Uterus (tissue), 4 donors: ENCODE measurements around the gene PLPP1. TPM values are rescaled to one million over a fixed set of nuclear protein-coding genes. Genes with fewer than 3 reads are reported as not detected.

Experiments
- DNase-seq, 2 donors: peaks; one replicate each; pipeline ENCODE4 v3.0.0-alpha.2; 2019 to 2020
- H3K27ac ChIP-seq, 2 donors: fragments of 200-600 bp; sonication (generic); 1 replicate in 1 of 2; 2 replicates in 1 of 2; pipeline ENCODE4 v1.5.1; 2016 to 2018
- H3K27me3 ChIP-seq, 2 donors: fragments of 200-600 bp; sonication (generic); one replicate each; pipeline ENCODE4 v1.5.1; 2018 to 2019; ENCODE audit warnings: control low read depth in 1 of 2
- H3K36me3 ChIP-seq, 2 donors: fragments of 200-600 bp; sonication (generic); one replicate each; pipeline ENCODE4 v1.5.1; 2019; ENCODE audit warnings: control low read depth in 1 of 2
- H3K4me1 ChIP-seq, 2 donors: fragments of 200-600 bp; sonication (generic); one replicate each; pipeline ENCODE4 v1.5.1; 2018 to 2019; ENCODE audit warnings: control low read depth in 1 of 2
- H3K4me3 ChIP-seq, 2 donors: fragments of 200-600 bp; sonication (generic); 1 replicate in 1 of 2; 2 replicates in 1 of 2; pipeline ENCODE4 v1.5.1; 2018 to 2019; ENCODE audit warnings: mild to moderate bottlenecking in 1 of 2
- H3K9me3 ChIP-seq, 2 donors: fragments of 200-600 bp; sonication (generic); one replicate each; pipeline ENCODE4 v1.5.1; 2019; ENCODE audit warnings: control low read depth in 1 of 2
- CTCF ChIP-seq, 4 experiments: fragments of 200-600 bp in 2 of 4; fragments of 450-650 bp in 2 of 4; sonication (generic) in 2 of 4; IDR thresholded peaks; one replicate each; pipeline ENCODE4 v1.5.1; 2016 to 2019; ENCODE audit warnings: antibody characterized with exemption in 4 of 4, mild to moderate bottlenecking in 2 of 4, moderate library complexity in 1 of 4
- POLR2A ChIP-seq, 2 donors: fragments of 450-650 bp; IDR thresholded peaks; one replicate each; pipeline ENCODE4 v1.6.1; 2016; ENCODE audit warnings: antibody characterized with exemption in 2 of 2, mild to moderate bottlenecking in 1 of 2, moderate library complexity in 1 of 2
- intact Hi-C: fragments of 100-400 bp; cut with DNase I; formaldehyde crosslinking; loops from one replicate; pipeline ENCODE4 v1.15.1; 2023; ENCODE audit warnings: low total_unique reads
- total RNA-seq, 4 donors: library from RNA; depleted of rRNA in 3 of 4; stranded (reverse); fragments of >200 nt in 3 of 4; gene quantifications; one replicate each; pipeline versions ENCODE4 v1.1.0 to v1.2.4, GENCODE V29; 2014 to 2023
- donor health status: DM: yes; HTN: yes; CAD: no.

Gene PLPP1
- total RNA-seq, 4 donors from 2014 or later: 83.4 to 297 (median 175) TPM

GRCh38 chr5:55570570-55570969 lies 35.8 kb upstream of the PLPP1 start:
- DNase-seq: no peak
- no peaks in the 10 kb centered on the region for H3K4me1 ChIP-seq
- no peaks in the 10 kb centered on the region for H3K27me3 ChIP-seq
- peak overlapping the region; percentile 10 to 69 for H3K27ac ChIP-seq
- TF ChIP-seq CTCF (IDR thresholded peaks at IDR 0.05): no peak
- no peak for TF ChIP-seq POLR2A (IDR thresholded peaks at IDR 0.05)
- H3K36me3 ChIP-seq: no peaks in the 10 kb centered on the region
- no peaks in the 10 kb centered on the region for H3K9me3 ChIP-seq
- H3K4me3 ChIP-seq: no peak overlapping the region
- intact Hi-C loops: no loop called here

- Histone ChIP-seq H3K36me3 (no peaks in the 10 kb centered on the region), H3K9me3 (no peaks in the 10 kb centered on the region), H3K4me1 (no peaks in the 10 kb centered on the region), H3K27me3 (no peaks in the 10 kb centered on the region), H3K27ac (peak overlapping the region; percentile 30 to 69), H3K4me3 (no peak overlapping the region)
- DNase-seq: no peak
- intact Hi-C loops: no loop called here
- TF ChIP-seq CTCF (IDR thresholded peaks at IDR 0.05): no peak
- TF ChIP-seq POLR2A (IDR thresholded peaks at IDR 0.05): no peak
Observed at GRCh38 chr5:55570026-55570425, 35.3 kb upstream of the PLPP1 start.

- H3K4me3 ChIP-seq: no peak overlapping the region
- intact Hi-C loops: no loop called here
- no peak for TF ChIP-seq CTCF (IDR thresholded peaks at IDR 0.05)
- TF ChIP-seq POLR2A (IDR thresholded peaks at IDR 0.05): no peak
Observed at GRCh38 chr5:55569513-55569865, 34.7 kb upstream of the PLPP1 start.

GRCh38 chr5:55568654-55569512 lies 34.1 kb upstream of the PLPP1 start:
- Histone ChIP-seq H3K27ac (peak overlapping the region; percentile 63 to 69), H3K9me3 (no peaks in the 10 kb centered on the region), H3K4me3 (peak overlapping the region; percentile 1 to 13), H3K27me3 (no peaks in the 10 kb centered on the region), H3K4me1 (no peaks in the 10 kb centered on the region), H3K36me3 (no peaks in the 10 kb centered on the region)
- DNase-seq: no peak
- TF ChIP-seq POLR2A (IDR thresholded peaks at IDR 0.05): no peak
- TF ChIP-seq CTCF (IDR thresholded peaks at IDR 0.05): no peak
- intact Hi-C loops: no loop called here

More at GRCh38 chr5:55569513-55569865, 34.7 kb upstream of the PLPP1 start:
- H3K27ac ChIP-seq: peak overlapping the region; percentile 30 to 69
- no peaks in the 10 kb centered on the region for H3K27me3 ChIP-seq
- no peaks in the 10 kb centered on the region for H3K9me3 ChIP-seq
- H3K4me1 ChIP-seq: no peaks in the 10 kb centered on the region
- no peak for DNase-seq
- H3K36me3 ChIP-seq: no peaks in the 10 kb centered on the region

GRCh38 chr5:55564721-55565120 lies 30.0 kb upstream of the PLPP1 start:
- Histone ChIP-seq H3K27me3 (no peaks in the 10 kb centered on the region), H3K27ac (no peak overlapping the region), H3K4me1 (no peaks in the 10 kb centered on the region), H3K36me3 (no peaks in the 10 kb centered on the region), H3K9me3 (no peaks in the 10 kb centered on the region), H3K4me3 (no peak overlapping the region)
- no peak for TF ChIP-seq POLR2A (IDR thresholded peaks at IDR 0.05)
- TF ChIP-seq CTCF (IDR thresholded peaks at IDR 0.05): no peak
- intact Hi-C loops: no loop called here
- no peak for DNase-seq
